Measurements from ENCODE around the gene RC3H1. TPM values are rescaled to one million over a fixed set of nuclear protein-coding genes. Genes with fewer than 3 reads are reported as not detected.

Gene RC3H1
- total RNA-seq, 1 donor: 61.0 TPM

DNA sequence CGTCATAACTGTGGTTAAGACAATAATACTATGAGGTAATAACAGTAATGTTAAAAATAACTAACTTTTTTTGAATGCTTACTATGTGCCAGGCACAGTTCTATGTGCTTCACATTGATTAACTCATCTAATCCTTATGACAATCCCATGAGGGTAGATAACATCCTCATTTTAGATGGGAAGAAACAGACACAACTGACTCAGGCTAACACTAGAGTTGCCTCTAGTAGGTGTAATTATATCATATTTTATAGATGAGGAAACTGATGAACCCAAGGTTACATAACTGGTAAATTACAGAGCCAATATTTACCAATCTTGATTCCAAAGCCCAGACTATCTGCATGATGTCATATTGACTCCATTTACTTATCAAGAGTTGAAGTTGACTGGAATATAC is 128.5 kb downstream of the RC3H1 start:
- Histone ChIP-seq H3K27me3 (ENCODE audit: insufficient read depth, low read length) (no peaks in the 10 kb centered on the region), H3K4me1 (ENCODE audit: insufficient read depth, low read length) (no peaks in the 10 kb centered on the region), H3K9me3 (ENCODE audit: low read depth, low read length) (no peaks in the 10 kb centered on the region), H3K4me3 (ENCODE audit: low read length) (no peak overlapping the region)

DNA sequence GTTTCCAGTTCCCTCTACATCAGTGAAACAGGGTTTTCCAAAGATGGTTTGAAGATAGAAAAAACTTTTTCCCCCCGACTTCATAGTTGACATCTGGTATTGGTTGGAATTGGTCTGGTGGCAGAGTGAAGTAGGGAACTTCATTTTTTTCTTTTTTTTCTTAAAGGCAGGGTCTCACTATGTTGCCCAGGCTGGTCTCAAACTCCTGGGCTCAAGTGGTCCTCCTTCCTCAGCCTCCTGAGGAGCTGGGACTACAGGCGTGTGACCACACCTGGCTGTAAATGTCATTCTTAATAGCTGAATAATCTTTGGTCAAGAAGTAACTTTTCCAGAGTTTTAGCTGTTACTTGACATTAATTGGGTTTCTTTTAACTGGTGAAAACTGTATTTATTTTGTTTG is 132.3 kb downstream of the RC3H1 start:
- Histone ChIP-seq H3K4me3 (ENCODE audit: low read length) (no peak overlapping the region), H3K9me3 (ENCODE audit: low read depth, low read length) (no peaks in the 10 kb centered on the region)

DNA sequence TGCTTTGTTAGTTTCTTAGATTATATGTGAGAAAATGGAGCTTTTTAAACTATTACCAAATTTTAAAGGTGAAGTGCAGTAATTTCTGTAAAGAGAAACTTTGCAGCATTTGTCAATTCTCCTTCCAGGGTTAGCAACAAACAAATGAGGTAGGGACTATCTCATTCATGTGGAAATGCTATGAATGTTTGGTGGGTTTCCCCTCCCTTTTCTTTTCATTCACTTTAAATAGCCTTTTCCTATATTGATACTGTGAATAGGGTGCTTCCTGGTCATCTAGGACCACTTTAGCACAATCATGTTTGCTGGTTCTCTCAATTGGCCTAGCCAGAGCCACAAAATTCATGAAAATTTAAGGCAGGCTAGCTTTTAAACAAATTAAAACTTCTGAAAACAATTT is 133.4 kb downstream of the RC3H1 start:
- peaks cover 12% of the 10 kb centered on the region for H3K4me1 ChIP-seq (ENCODE audit: insufficient read depth, low read length)
- no peaks in the 10 kb centered on the region for H3K27me3 ChIP-seq (ENCODE audit: insufficient read depth, low read length)
- H3K4me3 ChIP-seq (ENCODE audit: low read length): no peak overlapping the region
- H3K9me3 ChIP-seq (ENCODE audit: low read depth, low read length): no peaks in the 10 kb centered on the region

More for the DNA sequence above, 132.3 kb downstream of the RC3H1 start:
- H3K4me1 ChIP-seq (ENCODE audit: insufficient read depth, low read length): peaks cover 12% of the 10 kb centered on the region
- no peaks in the 10 kb centered on the region for H3K27me3 ChIP-seq (ENCODE audit: insufficient read depth, low read length)

DNA sequence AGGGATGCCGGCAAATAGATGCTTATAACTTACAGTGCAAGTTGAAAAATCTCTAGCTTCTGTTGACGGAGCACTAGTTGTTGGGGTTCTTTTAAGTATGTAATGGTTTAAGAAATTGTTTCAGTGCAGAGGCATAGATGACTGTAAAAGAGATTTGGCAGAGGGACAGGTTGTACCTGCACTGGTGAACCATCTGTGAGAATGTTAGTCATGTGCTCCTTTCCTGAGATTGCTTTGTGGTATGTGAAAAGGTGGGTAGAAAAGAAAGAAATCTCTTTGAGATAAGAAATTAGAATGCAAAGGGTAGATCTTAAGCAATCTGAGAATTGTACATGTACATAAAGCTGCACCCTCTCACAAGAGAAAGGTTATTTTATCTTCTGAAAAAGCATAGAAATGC is 134.5 kb downstream of the RC3H1 start:
- Histone ChIP-seq H3K9me3 (ENCODE audit: low read depth, low read length) (no peaks in the 10 kb centered on the region), H3K4me3 (ENCODE audit: low read length) (no peak overlapping the region), H3K27me3 (ENCODE audit: insufficient read depth, low read length) (no peaks in the 10 kb centered on the region), H3K4me1 (ENCODE audit: insufficient read depth, low read length) (peaks cover 12% of the 10 kb centered on the region)

DNA sequence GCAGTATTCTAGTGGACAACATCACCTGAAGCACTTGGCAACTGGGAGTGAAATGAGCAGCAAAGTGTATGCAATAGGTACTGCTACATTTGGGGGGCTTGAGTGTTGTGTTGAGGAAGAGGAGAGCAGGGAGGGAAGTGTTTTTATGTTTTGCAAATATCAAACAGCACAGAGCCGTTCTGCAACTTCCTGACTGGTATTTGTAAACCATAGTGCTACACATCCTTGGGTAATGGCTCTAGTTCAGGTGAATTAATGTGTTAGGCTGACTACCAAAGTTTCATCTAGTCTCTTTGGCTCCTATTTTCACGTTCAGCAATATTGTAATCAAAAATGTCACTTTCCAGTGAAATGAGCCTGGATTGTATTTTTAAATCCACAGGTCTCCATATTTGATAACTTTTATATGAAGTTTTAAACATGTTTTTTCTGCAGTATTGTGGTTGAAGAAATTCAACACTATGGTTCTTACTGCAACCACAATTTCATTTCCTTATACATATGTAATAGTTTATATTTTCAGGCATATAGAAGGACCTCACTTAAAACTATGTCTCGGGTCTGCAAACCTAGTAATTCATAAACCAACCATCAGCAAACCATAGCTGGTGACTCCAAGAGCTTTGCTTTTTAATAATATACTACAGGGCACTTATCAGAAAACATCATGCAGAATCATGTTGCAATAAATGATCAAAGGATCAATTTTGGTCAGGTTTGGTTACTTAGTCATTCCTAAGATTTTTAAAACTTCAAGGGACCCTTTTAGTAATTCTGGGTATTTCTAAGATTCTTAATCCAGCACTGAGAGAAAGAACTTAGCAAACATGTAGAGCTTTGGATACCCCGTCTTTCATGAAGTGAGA is 135.2 kb downstream of the RC3H1 start:
- Histone ChIP-seq H3K4me3 (ENCODE audit: low read length) (no peak overlapping the region), H3K4me1 (ENCODE audit: insufficient read depth, low read length) (peaks cover 12% of the 10 kb centered on the region), H3K9me3 (ENCODE audit: low read depth, low read length) (no peaks in the 10 kb centered on the region), H3K27me3 (ENCODE audit: insufficient read depth, low read length) (no peaks in the 10 kb centered on the region)

DNA sequence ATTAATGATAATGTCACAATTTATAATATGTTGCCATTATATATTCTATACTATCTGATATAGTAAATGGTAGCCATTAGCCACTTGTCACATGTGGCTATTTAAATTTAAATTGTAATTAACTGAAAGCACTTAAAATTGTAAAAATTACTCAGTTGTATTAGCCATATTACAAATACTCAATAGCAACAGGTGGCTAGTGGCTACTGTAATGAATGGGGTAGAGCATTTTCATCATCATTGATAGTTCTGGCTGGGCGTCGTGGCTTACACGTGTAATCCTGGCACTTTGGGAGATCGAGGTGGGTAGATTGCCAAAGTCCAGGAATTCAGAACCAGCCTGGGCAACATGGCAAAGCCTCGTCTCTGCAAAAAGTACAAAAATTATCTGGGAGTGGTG is 137.5 kb downstream of the RC3H1 start:
- no peaks in the 10 kb centered on the region for H3K9me3 ChIP-seq (ENCODE audit: low read depth, low read length)
- no peaks in the 10 kb centered on the region for H3K27me3 ChIP-seq (ENCODE audit: insufficient read depth, low read length)
- H3K4me3 ChIP-seq (ENCODE audit: low read length): no peak overlapping the region
- H3K4me1 ChIP-seq (ENCODE audit: insufficient read depth, low read length): peaks cover 12% of the 10 kb centered on the region

Other genes starting within 250 kb of the RC3H1 start
- gene DARS2, start 197.7 kb downstream of the RC3H1 start, total RNA-seq: 2.4 TPM
- gene CENPL, start 197.5 kb downstream of the RC3H1 start, total RNA-seq: 5.2 TPM
- gene GAS5, start 154.4 kb downstream of the RC3H1 start, total RNA-seq: 745 TPM
- 13.4 TPM for gene ZBTB37, start 154.0 kb downstream of the RC3H1 start, total RNA-seq
- gene SERPINC1, start 105.0 kb downstream of the RC3H1 start, total RNA-seq: 0.10 TPM
- 98.3 TPM for gene RABGAP1L, start 137.2 kb upstream of the RC3H1 start, total RNA-seq